NB4 (cell line): ENCODE results near the gene SLC12A2.

Experiments used
- MAX ChIP-seq: IDR thresholded peaks from 2 replicates; pipeline ENCODE4 v1.6.1; 2011; ENCODE audit warnings: low read depth, low read length
- MYC ChIP-seq: IDR thresholded peaks from 2 replicates; pipeline ENCODE4 v1.6.1; 2011; ENCODE audit warnings: low read depth, low read length
- POLR2A ChIP-seq: IDR thresholded peaks from 2 replicates; pipeline ENCODE4 v1.6.1; 2011; ENCODE audit warnings: mild to moderate bottlenecking; ENCODE audit not compliant: insufficient read length; ENCODE audit errors: extremely low read depth
- TF ChIP-seq, protein P1 (sequence below): IDR thresholded peaks from one replicate; pipeline ENCODE4 v1.5.1; 2012; ENCODE audit warnings: low read depth, low read length

DNA sequence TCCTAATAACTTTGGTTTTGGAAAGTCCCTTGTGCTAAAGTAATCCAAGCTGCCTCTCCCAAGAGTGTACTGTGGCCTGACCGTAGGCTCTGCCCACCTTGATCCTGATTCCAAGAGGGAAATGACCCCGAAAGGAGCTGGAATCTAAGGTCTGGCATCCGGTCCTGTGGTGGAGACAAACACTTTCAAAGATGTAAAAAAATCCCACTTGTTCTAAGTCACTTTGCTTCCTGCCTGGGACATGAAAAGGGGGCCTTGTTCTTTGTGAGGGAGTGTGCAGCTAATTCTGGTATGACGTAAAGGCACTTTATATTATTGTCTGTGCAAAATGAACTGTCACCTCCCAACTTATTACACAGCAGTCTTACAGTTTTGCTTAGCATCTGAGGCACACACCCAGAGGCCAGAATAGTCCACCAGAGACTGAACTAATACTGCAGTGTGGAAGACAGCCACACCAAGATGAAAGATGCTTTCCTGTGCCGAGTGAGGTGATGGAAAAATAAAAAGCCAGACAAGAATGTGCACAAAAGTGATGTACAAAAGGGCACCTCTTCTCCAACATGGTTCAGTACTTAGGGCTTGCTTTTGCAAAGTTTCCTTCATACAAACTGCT lies 128.7 kb downstream of the SLC12A2 start:
- TF ChIP-seq, protein P1, sequence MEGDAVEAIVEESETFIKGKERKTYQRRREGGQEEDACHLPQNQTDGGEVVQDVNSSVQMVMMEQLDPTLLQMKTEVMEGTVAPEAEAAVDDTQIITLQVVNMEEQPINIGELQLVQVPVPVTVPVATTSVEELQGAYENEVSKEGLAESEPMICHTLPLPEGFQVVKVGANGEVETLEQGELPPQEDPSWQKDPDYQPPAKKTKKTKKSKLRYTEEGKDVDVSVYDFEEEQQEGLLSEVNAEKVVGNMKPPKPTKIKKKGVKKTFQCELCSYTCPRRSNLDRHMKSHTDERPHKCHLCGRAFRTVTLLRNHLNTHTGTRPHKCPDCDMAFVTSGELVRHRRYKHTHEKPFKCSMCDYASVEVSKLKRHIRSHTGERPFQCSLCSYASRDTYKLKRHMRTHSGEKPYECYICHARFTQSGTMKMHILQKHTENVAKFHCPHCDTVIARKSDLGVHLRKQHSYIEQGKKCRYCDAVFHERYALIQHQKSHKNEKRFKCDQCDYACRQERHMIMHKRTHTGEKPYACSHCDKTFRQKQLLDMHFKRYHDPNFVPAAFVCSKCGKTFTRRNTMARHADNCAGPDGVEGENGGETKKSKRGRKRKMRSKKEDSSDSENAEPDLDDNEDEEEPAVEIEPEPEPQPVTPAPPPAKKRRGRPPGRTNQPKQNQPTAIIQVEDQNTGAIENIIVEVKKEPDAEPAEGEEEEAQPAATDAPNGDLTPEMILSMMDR = no peak
- TF ChIP-seq POLR2A (no peak), MYC (no peak), MAX (no peak)
